Stomach (tissue), 4 donors: ENCODE data around the gene SACM1L.

ENCODE experiments used
- CTCF ChIP-seq, 7 experiments: fragments of 450-650 bp in 4 of 7; fragments of 200-600 bp in 3 of 7; sonication (generic) in 3 of 7; IDR thresholded peaks; one replicate each; pipeline ENCODE4 v1.5.1; 2016 to 2019; ENCODE audit warnings: antibody characterized with exemption in 7 of 7, control low read depth in 2 of 7, mild to moderate bottlenecking in 1 of 7
- POLR2A ChIP-seq, 4 donors: fragments of 450-650 bp; IDR thresholded peaks; one replicate each; pipeline ENCODE4 v1.6.1; 2016; ENCODE audit warnings: antibody characterized with exemption in 4 of 4, control low read depth in 2 of 4, mild to moderate bottlenecking in 1 of 4, moderate library complexity in 1 of 4
- POLR2AphosphoS5 ChIP-seq, 3 donors: sonication (generic); formaldehyde crosslinking; IDR thresholded peaks; one replicate each; pipeline ENCODE4 v1.6.1; 2016; ENCODE audit warnings: antibody characterized with exemption in 3 of 3

DNA sequence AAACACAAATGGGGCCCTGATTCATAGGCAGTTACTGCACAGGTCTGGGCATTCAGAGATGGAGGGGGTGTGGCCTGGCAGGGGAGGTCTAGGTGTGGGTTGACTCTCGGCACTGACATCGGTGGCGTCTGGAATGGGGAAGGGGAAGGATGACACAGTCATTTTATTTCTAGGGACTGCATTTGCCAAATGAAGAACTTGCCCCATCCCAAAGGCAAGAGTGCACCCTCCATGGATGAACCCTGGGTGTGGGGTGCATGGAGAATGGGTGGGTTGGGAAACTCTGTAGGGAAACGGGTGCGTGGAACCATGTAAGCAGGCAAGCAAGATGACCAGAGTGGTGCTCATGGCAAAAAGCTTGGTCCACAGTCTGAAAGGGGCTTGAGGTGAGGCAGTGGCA lies 82.6 kb downstream of the SACM1L start:
- TF ChIP-seq CTCF (IDR thresholded peaks at IDR 0.05) (no peak), POLR2A (IDR thresholded peaks at IDR 0.05) (no peak), POLR2AphosphoS5 (IDR thresholded peaks at IDR 0.05) (no peak)
